Naive thymus-derived CD4-positive, alpha-beta T cell (primary cell): ENCODE measurements around the gene STAT1. TPM values are rescaled to one million over a fixed set of nuclear protein-coding genes. Genes with fewer than 3 reads are reported as not detected.
A peak's percentile ranks its signal among the peaks of the same experiment; 100 is the strongest.

Experiments used
- ATAC-seq: fragments of 150-1000 bp; cut with Tn5 transposase; 2 replicates; pipeline ENCODE4 v1.10.0; 2021; ENCODE audit warnings: mild to moderate bottlenecking, moderate library complexity
- CTCF ChIA-PET: fragments of 350-600 bp; sonication (Branson Sonifier 250); formaldehyde crosslinking; loops from one replicate; lab custom pipeline; 2021; ENCODE audit warnings: antibody characterized with exemption; lab: Charles Lee
- POLR2A ChIA-PET: fragments of 350-600 bp; sonication (Branson Sonifier 250); formaldehyde crosslinking; loops from one replicate; lab custom pipeline; 2021; ENCODE audit warnings: antibody characterized with exemption, inconsistent platforms; lab: Charles Lee
- DNase-seq, 9 donors: peaks; one replicate each; pipeline versions ENCODE4 v3.0.0 to v3.0.0-alpha.2; 2020 to 2022; ENCODE audit warnings: mixed read lengths in 1 of 9
- H3K27ac ChIP-seq: one replicate; pipeline ENCODE4 v1.7.0; 2013; ENCODE audit warnings: mild to moderate bottlenecking, low read depth, low read length, moderate library complexity
- H3K27me3 ChIP-seq, 2 donors: one replicate each; pipeline ENCODE4 v1.7.0; 2013; ENCODE audit warnings: low read length in 2 of 2, mild to moderate bottlenecking in 2 of 2, moderate library complexity in 2 of 2; ENCODE audit not compliant: control insufficient read depth in 2 of 2, insufficient read depth in 2 of 2
- H3K36me3 ChIP-seq, 3 experiments: 1 replicate in 2 of 3; 2 replicates in 1 of 3; pipeline ENCODE4 v1.7.0; 2013; ENCODE audit warnings: low read length in 3 of 3, mild to moderate bottlenecking in 3 of 3, moderate library complexity in 1 of 3; ENCODE audit not compliant: insufficient read depth in 3 of 3, control insufficient read depth in 2 of 3
- H3K4me1 ChIP-seq, 2 donors: one replicate each; pipeline ENCODE4 v1.7.0; 2013; ENCODE audit warnings: low read length in 2 of 2, mild to moderate bottlenecking in 2 of 2, moderate library complexity in 1 of 2; ENCODE audit not compliant: control insufficient read depth in 2 of 2, insufficient read depth in 2 of 2
- H3K4me3 ChIP-seq: 2 replicates; pipeline ENCODE4 v1.7.0; 2013; ENCODE audit warnings: mild to moderate bottlenecking, low read length
- H3K9me3 ChIP-seq, 3 experiments: 1 replicate in 2 of 3; 2 replicates in 1 of 3; pipeline ENCODE4 v1.7.0; 2013; ENCODE audit warnings: low read length in 3 of 3; ENCODE audit not compliant: control insufficient read depth in 2 of 3
- H3K27ac Mint-ChIP-seq, 9 donors: one replicate each; pipeline ENCODE4 v1.8.0; 2020 to 2022; ENCODE audit warnings: mixed read lengths in 9 of 9, mild to moderate bottlenecking in 8 of 9, moderate library complexity in 5 of 9, inconsistent platforms in 2 of 9
- H3K27me3 Mint-ChIP-seq, 5 donors: one replicate each; pipeline ENCODE4 v1.8.0; 2021 to 2022; ENCODE audit warnings: mixed read lengths in 5 of 5, mild to moderate bottlenecking in 1 of 5
- H3K36me3 Mint-ChIP-seq, 5 donors: one replicate each; pipeline ENCODE4 v1.8.0; 2020 to 2022; ENCODE audit warnings: mixed read lengths in 5 of 5, mild to moderate bottlenecking in 3 of 5, inconsistent platforms in 1 of 5
- H3K4me1 Mint-ChIP-seq, 7 donors: one replicate each; pipeline ENCODE4 v1.8.0; 2020 to 2022; ENCODE audit warnings: mixed read lengths in 7 of 7, mild to moderate bottlenecking in 3 of 7, inconsistent platforms in 1 of 7
- H3K4me3 Mint-ChIP-seq, 10 donors: one replicate each; pipeline ENCODE4 v1.8.0; 2020 to 2022; ENCODE audit warnings: mild to moderate bottlenecking in 10 of 10, mixed read lengths in 10 of 10, moderate library complexity in 6 of 10, inconsistent platforms in 2 of 10
- H3K9me3 Mint-ChIP-seq, 11 donors: one replicate each; pipeline ENCODE4 v1.8.0; 2020 to 2022; ENCODE audit warnings: mixed read lengths in 11 of 11, mild to moderate bottlenecking in 4 of 11, inconsistent platforms in 1 of 11, moderate library complexity in 1 of 11
- intact Hi-C, 2 donors: fragments of 100-400 bp; cut with micrococcal nuclease; formaldehyde crosslinking; loops; one replicate each; pipeline ENCODE4 v1.15.1; 2023
- polyA plus RNA-seq, 2 donors: library from polyadenylated mRNA; unstranded; fragments of 300-500 nt; fragmentation: Illumina TruSeq; gene quantifications; one replicate each; pipeline ENCODE4 v1.2.3, GENCODE V29; 2021
- total RNA-seq, 6 experiments: library from RNA in 5 of 6; stranded (reverse) in 5 of 6; gene quantifications; 1 replicate in 5 of 6; 2 replicates in 1 of 6; pipeline ENCODE4 v1.2.3 and lab custom pipeline; 2021 to 2026

STAT1 gene
- total and polyA plus RNA-seq, 7 experiments from 2014 or later: 74.1 to 1,177 (median 92.2) TPM

DNA sequence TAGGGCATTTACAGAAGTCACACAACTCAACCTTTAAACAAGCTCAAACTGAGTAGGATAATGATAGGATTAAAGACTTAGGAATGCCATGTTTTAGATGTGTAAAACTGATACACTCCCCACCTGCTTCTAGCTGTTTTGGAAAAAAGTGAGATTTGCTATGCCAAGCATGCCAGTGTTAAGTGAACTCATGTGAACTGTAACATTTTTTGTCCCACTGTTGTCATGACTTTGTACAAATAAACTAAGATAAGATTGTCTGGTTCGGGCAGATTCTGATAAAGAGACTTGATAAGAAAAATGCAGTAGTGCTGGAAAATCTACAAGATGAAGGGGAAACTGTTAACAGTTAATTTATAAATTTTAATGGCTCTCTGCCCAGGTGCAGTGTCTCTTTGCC is 66.8 kb downstream of the STAT1 start:
- Histone ChIP-seq H3K27me3 (no peaks in the 10 kb centered on the region), H3K4me1 (peaks cover 12 to 27% of the 10 kb centered on the region in 2 donors), H3K36me3 (no peaks in the 10 kb centered on the region), H3K4me3 (no peak overlapping the region), H3K9me3 (no peaks in the 10 kb centered on the region), H3K27ac (peak overlapping the region; percentile 74)
- Mint-ChIP-seq H3K27me3 (no peaks in the 10 kb centered on the region), H3K9me3 (no peaks in the 10 kb centered on the region), H3K36me3 (peaks cover 0 to 6% (median 0%) of the 10 kb centered on the region in 5 donors), H3K4me1 (peaks cover 3 to 19% (median 14%) of the 10 kb centered on the region in 7 donors), H3K27ac (peak overlapping the region in 3 of 9 donors; percentile 93 to 98 (median 98)), H3K4me3 (peak overlapping the region in 4 of 10 donors; percentile 3 to 67 (median 32))
- DNase-seq: peak in 6 of 9 donors; percentile 14 to 57 (median 38)
- peak; percentile 47 for ATAC-seq
- intact Hi-C loops: loop anchor here (1.0 to 5.0 kb wide), 7 partner anchors 8 to 165 kb away; no protein-coding TSS in a partner anchor
- ChIA-PET POLR2A (interaction anchor here (0.6 to 4.1 kb wide), 9 partner anchors 9 to 203 kb away, joined by 3 to 34 read pairs (median 4); partner anchors contain the start of genes GLS and STAT4), CTCF (interaction anchor here (0.6 to 3.3 kb wide), 11 partner anchors 14 to 166 kb away, joined by 3 to 23 read pairs (median 4); no protein-coding TSS in a partner anchor)

DNA sequence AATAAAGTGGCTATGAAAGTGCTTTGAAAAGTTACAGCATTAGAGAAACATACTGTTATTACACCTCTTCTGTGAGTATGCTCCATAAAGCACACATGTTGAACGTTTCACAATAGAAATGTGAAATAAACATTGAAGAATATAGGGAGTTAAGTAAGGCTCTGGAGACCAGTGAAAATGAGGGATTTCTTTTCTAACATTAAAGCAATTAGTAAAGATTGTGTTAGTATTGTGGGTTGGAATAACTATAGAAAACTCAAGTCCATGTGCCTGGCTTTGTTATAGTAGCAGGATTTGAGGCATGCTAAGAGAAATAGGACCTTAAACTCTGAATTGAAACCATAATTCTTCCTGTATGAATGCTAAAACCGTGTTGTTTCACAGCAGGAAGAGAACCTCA is 70.3 kb downstream of the STAT1 start:
- no peaks in the 10 kb centered on the region for H3K9me3 Mint-ChIP-seq
- no peak overlapping the region for H3K4me3 Mint-ChIP-seq
- H3K27ac Mint-ChIP-seq: peak overlapping the region in 3 of 9 donors; percentile 44 to 68 (median 54)
- no peak for ATAC-seq
- no peaks in the 10 kb centered on the region for H3K27me3 Mint-ChIP-seq
- intact Hi-C loops: no loop called here
- peaks cover 5 to 28% (median 16%) of the 10 kb centered on the region in 7 donors for H3K4me1 Mint-ChIP-seq
- Histone ChIP-seq H3K27ac (no peak overlapping the region), H3K4me1 (peaks cover 12 to 19% of the 10 kb centered on the region in 2 donors), H3K9me3 (no peaks in the 10 kb centered on the region), H3K27me3 (no peaks in the 10 kb centered on the region), H3K36me3 (no peaks in the 10 kb centered on the region), H3K4me3 (no peak overlapping the region)
- POLR2A ChIA-PET: no interaction called here
- H3K36me3 Mint-ChIP-seq: peaks cover 0 to 6% (median 0%) of the 10 kb centered on the region in 5 donors
- DNase-seq: no peak
- CTCF ChIA-PET: no interaction called here

- Histone ChIP-seq H3K9me3 (no peaks in the 10 kb centered on the region), H3K27me3 (no peaks in the 10 kb centered on the region), H3K4me3 (no peak overlapping the region), H3K4me1 (peaks cover 4 to 8% of the 10 kb centered on the region in 2 donors), H3K36me3 (no peaks in the 10 kb centered on the region), H3K27ac (no peak overlapping the region)
- POLR2A ChIA-PET: no interaction called here
- Mint-ChIP-seq H3K9me3 (no peaks in the 10 kb centered on the region), H3K27me3 (no peaks in the 10 kb centered on the region), H3K4me1 (peaks cover 5 to 33% (median 11%) of the 10 kb centered on the region in 7 donors), H3K36me3 (peaks cover 0 to 6% (median 0%) of the 10 kb centered on the region in 5 donors), H3K4me3 (no peak overlapping the region), H3K27ac (no peak overlapping the region)
- CTCF ChIA-PET: no interaction called here
- intact Hi-C loops: no loop called here
- ATAC-seq (no peak), DNase-seq (no peak)
Observed at GRCh38 chr2:190942697-190943096, 71.3 kb downstream of the STAT1 start.

GRCh38 chr2:190941571-190941970 is 72.4 kb downstream of the STAT1 start:
- no peak overlapping the region for H3K27ac ChIP-seq
- no peaks in the 10 kb centered on the region for H3K27me3 ChIP-seq
- peaks cover 0 to 6% (median 0%) of the 10 kb centered on the region in 5 donors for H3K36me3 Mint-ChIP-seq
- H3K36me3 ChIP-seq: no peaks in the 10 kb centered on the region
- peaks cover 0 to 3% of the 10 kb centered on the region in 2 donors for H3K4me1 ChIP-seq
- no peak for ATAC-seq
- peaks cover 3 to 31% (median 11%) of the 10 kb centered on the region in 7 donors for H3K4me1 Mint-ChIP-seq
- intact Hi-C loops: no loop called here
- H3K27me3 Mint-ChIP-seq: no peaks in the 10 kb centered on the region
- H3K4me3 ChIP-seq: no peak overlapping the region
- CTCF ChIA-PET: no interaction called here
- H3K27ac Mint-ChIP-seq: no peak overlapping the region
- no peaks in the 10 kb centered on the region for H3K9me3 Mint-ChIP-seq
- H3K9me3 ChIP-seq: no peaks in the 10 kb centered on the region
- DNase-seq: no peak
- no peak overlapping the region for H3K4me3 Mint-ChIP-seq
- POLR2A ChIA-PET: no interaction called here

- Mint-ChIP-seq H3K4me3 (no peak overlapping the region), H3K36me3 (peaks cover 0 to 8% (median 3%) of the 10 kb centered on the region in 5 donors), H3K27me3 (no peaks in the 10 kb centered on the region), H3K4me1 (peaks cover 0 to 33% (median 21%) of the 10 kb centered on the region in 7 donors), H3K9me3 (no peaks in the 10 kb centered on the region), H3K27ac (peak overlapping the region in 2 of 9 donors; percentile 20 to 25)
- Histone ChIP-seq H3K4me3 (no peak overlapping the region), H3K4me1 (peaks cover 0 to 8% of the 10 kb centered on the region in 2 donors), H3K27me3 (no peaks in the 10 kb centered on the region), H3K36me3 (no peaks in the 10 kb centered on the region), H3K27ac (no peak overlapping the region), H3K9me3 (no peaks in the 10 kb centered on the region)
- DNase-seq: no peak
- CTCF ChIA-PET: interaction anchor here (0.8 kb wide), 1 partner anchor 77 kb away, joined by 3 read pairs; no protein-coding TSS in a partner anchor
- POLR2A ChIA-PET: no interaction called here
- no peak for ATAC-seq
- intact Hi-C loops: loop anchor here in 1 of 2 donors (1.0 kb wide), 1 partner anchor 8 kb away; no protein-coding TSS in a partner anchor
Observed at GRCh38 chr2:190940454-190940853, 73.5 kb downstream of the STAT1 start.

DNA sequence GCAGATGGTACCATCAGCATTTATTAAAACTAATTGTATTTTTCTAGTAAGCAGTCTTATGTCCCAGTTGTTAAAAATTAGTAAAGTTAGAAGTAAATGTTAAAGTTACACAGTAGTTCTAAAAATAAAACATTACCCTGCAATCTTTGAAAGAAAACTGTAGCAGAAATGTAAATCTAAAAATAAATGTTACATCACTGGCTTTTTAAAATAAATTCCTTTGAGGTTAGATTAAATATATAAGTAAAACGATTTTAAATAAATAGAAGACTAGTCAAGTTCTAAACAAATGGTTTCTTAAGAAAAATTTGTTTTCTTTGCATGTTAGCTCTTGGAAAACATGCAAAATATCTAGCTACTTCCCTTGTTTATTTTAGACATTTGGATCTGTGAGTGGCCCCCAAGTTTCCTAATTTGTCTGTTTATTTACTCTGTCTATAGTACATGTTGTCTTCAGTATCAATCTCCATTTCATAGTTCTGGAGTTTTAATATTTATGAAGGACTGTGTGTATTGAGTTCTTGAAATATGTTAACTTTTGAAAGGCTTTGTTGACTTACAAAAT is 75.1 kb downstream of the STAT1 start:
- H3K27ac ChIP-seq: no peak overlapping the region
- intact Hi-C loops: loop anchor here in 1 of 2 donors (5.0 kb wide), 1 partner anchor 37 kb away; no protein-coding TSS in a partner anchor
- H3K4me3 ChIP-seq: no peak overlapping the region
- peaks cover 0 to 6% (median 3%) of the 10 kb centered on the region in 5 donors for H3K36me3 Mint-ChIP-seq
- peaks cover 0 to 8% of the 10 kb centered on the region in 2 donors for H3K4me1 ChIP-seq
- H3K27me3 ChIP-seq: no peaks in the 10 kb centered on the region
- no peaks in the 10 kb centered on the region for H3K27me3 Mint-ChIP-seq
- POLR2A ChIA-PET: interaction anchor here (1.3 kb wide), 1 partner anchor 75 kb away, joined by 3 read pairs; the partner anchor contains the start of gene STAT1
- no peaks in the 10 kb centered on the region for H3K9me3 ChIP-seq
- peak overlapping the region in 6 of 9 donors; percentile 22 to 80 (median 74) for H3K27ac Mint-ChIP-seq
- H3K36me3 ChIP-seq: peaks cover 0 to under 1% (median 0%) of the 10 kb centered on the region in 3 experiments
- DNase-seq (no peak), ATAC-seq (no peak)
- CTCF ChIA-PET: no interaction called here
- peaks cover 0 to 35% (median 24%) of the 10 kb centered on the region in 7 donors for H3K4me1 Mint-ChIP-seq
- H3K4me3 Mint-ChIP-seq: no peak overlapping the region
- H3K9me3 Mint-ChIP-seq: no peaks in the 10 kb centered on the region
